GM19351 (cell line): Measurements from ENCODE around the gene KCNE2.
"Not testable (repeated sequence)": the region's sequence is repeated elsewhere in the genome, so short reads cannot be mapped to it uniquely, and the experiment has no call there.

Experiments used
- ATAC-seq: cut with Tn5 transposase; IDR thresholded peaks from one replicate; pipeline ENCODE4 v1.9.1; 2021; ENCODE audit warnings: mild to moderate bottlenecking, moderate library complexity; ENCODE audit not compliant: unreplicated experiment

KCNE2 gene

GRCh38 chr21:34352556-34352955 lies 11.2 kb upstream of the KCNE2 start:
- no peak for ATAC-seq

GRCh38 chr21:34353182-34353581 lies 10.6 kb upstream of the KCNE2 start:
- no peak for ATAC-seq

GRCh38 chr21:34354836-34355235 lies 9.0 kb upstream of the KCNE2 start:
- ATAC-seq: no peak

GRCh38 chr21:34355570-34355969 lies 8.2 kb upstream of the KCNE2 start:
- ATAC-seq: no peak

- no peak for ATAC-seq
Measured at GRCh38 chr21:34357889-34358288, 5.9 kb upstream of the KCNE2 start.

GRCh38 chr21:34358866-34359265 lies 4.9 kb upstream of the KCNE2 start:
- no peak for ATAC-seq

GRCh38 chr21:34360488-34361241 lies 3.1 kb upstream of the KCNE2 start:
- no peak for ATAC-seq

- no peak for ATAC-seq
Measured at GRCh38 chr21:34362136-34362444, 1.7 kb upstream of the KCNE2 start.

GRCh38 chr21:34362670-34363069 lies 1.1 kb upstream of the KCNE2 start:
- no peak for ATAC-seq

GRCh38 chr21:34364921-34365320 lies 1.1 kb downstream of the KCNE2 start:
- no peak for ATAC-seq

GRCh38 chr21:34365809-34366208 lies 2.0 kb downstream of the KCNE2 start:
- ATAC-seq: no peak

- ATAC-seq: peak; percentile 51
Measured at GRCh38 chr21:34367320-34367935, 3.6 kb downstream of the KCNE2 start.

- no peak for ATAC-seq
Measured at GRCh38 chr21:34369741-34370140, 5.9 kb downstream of the KCNE2 start.

- no peak for ATAC-seq
Measured at GRCh38 chr21:34372321-34372720, 8.5 kb downstream of the KCNE2 start.

- ATAC-seq: not testable (repeated sequence)
Measured at GRCh38 chr21:34374462-34374861, 10.7 kb downstream of the KCNE2 start.

GRCh38 chr21:34374940-34375618 lies 11.3 kb downstream of the KCNE2 start, which contains the start of gene SMIM11:
TSS of gene SMIM11 (plus strand) at chr21:34375507. CDS start at chr21:34379505, 3,998 bp downstream.
- ATAC-seq: peak; percentile 95

- ATAC-seq: peak; percentile 56
Measured at GRCh38 chr21:34375619-34375972, 11.8 kb downstream of the KCNE2 start.

- ATAC-seq: not testable (repeated sequence)
Measured at GRCh38 chr21:34383138-34383537, 19.3 kb downstream of the KCNE2 start.

GRCh38 chr21:34383724-34384415 lies 20.1 kb downstream of the KCNE2 start:
- ATAC-seq: peak; percentile 93

GRCh38 chr21:34400522-34400921 lies 36.7 kb downstream of the KCNE2 start:
- ATAC-seq: not testable (repeated sequence)

- not testable (repeated sequence) for ATAC-seq
Measured at GRCh38 chr21:34404742-34405141, 40.9 kb downstream of the KCNE2 start.
